ENCODE results near the gene PLEKHA8. TPM values are rescaled to one million over a fixed set of nuclear protein-coding genes. Genes with fewer than 3 reads are reported as not detected.
A peak's percentile ranks its signal among the peaks of the same experiment; 100 is the strongest.

The PLEKHA8 gene
- total and polyA plus RNA-seq, 2 of the 8 experiments (the other 6 are each of a cell fraction or from before 2014, with no cell fraction given), result 10.7 to 44.0 TPM

DNA sequence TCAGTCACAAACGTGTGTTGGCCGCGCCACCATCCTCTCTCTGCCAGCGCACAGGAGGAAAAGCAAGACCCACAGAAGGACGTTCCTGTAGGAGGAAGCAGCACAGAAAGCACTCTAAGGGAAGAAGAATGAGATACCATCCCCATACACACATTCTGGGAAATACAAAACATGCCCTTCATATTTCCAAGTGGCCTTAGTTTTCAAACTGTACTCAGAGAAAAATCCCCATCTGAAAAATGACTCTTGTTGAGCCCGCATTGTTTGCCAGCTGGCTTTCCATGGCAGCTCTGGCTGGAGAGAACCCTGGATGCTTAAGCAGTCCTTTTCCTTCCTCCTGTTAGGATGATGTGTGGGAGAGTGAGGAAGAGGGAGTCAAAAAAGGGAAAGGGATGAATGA is 139.7 kb downstream of the PLEKHA8 start:
- Histone ChIP-seq H3K4ac (replicated peaks; ENCODE audit: insufficient read length, low read depth, low read length) (no peak overlapping the region), H3K36me3 (ENCODE audit: control insufficient read depth in 2 of 4, insufficient read depth in 4 of 4, low read length in 3 of 4) (no peaks in the 10 kb centered on the region), H3K4me2 (ENCODE audit: insufficient read depth in 1 of 2, low read depth in 2 of 2, low read length in 2 of 2) (peak overlapping the region in 1 of 2 experiments; percentile 53; a peak in 1 of 4 replicates), H3K23ac (ENCODE audit: insufficient read length) (no peak overlapping the region), H3K23me2 (ENCODE audit: low read depth, low read length) (no peaks in the 10 kb centered on the region; the same call in 1 of the 2 replicates), H2BK12ac (ENCODE audit: low read depth, low read length) (peak overlapping the region; percentile 90), H3K4me1 (replicated peaks in 1 of 4; ENCODE audit: control insufficient read depth in 3 of 4, insufficient read depth in 4 of 4, low read length in 3 of 4) (peaks cover 8 to 25% (median 23%) of the 10 kb centered on the region in 4 experiments), H3K9ac (replicated peaks in 1 of 4; ENCODE audit: extremely low read depth in 1 of 4, low read depth in 3 of 4, low read length in 3 of 4) (no peak overlapping the region), H3K27me3 (replicated peaks in 1 of 4; ENCODE audit: control insufficient read depth in 3 of 4, extremely low read depth in 1 of 4, insufficient read depth in 3 of 4, low read length in 3 of 4) (peaks cover 0 to 12% (median 7%) of the 10 kb centered on the region in 4 experiments; a peak in 5 of 7 replicates), H4K91ac (replicated peaks; ENCODE audit: insufficient read length, low read length) (no peak overlapping the region), H3K9me3 (ENCODE audit: insufficient read depth in 2 of 2, low read depth in 1 of 2, low read length in 1 of 2) (no peaks in the 10 kb centered on the region), H3K4me3 (ENCODE audit: extremely low read depth in 1 of 4, insufficient read depth in 2 of 4, low read depth in 3 of 4, low read length in 4 of 4) (no peak overlapping the region), H3K79me2 (ENCODE audit: control insufficient read depth in 1 of 2, insufficient read depth in 2 of 2, low read length in 2 of 2) (no peaks in the 10 kb centered on the region), H2BK5ac (ENCODE audit: low read depth, low read length) (no peak overlapping the region), H2BK20ac (ENCODE audit: low read length) (peak overlapping the region; percentile 35), H3K14ac (ENCODE audit: insufficient read length) (no peak overlapping the region), H3K79me1 (ENCODE audit: low read depth, low read length) (no peaks in the 10 kb centered on the region), H3K18ac (ENCODE audit: extremely low read depth, low read length) (no peak overlapping the region), H4K8ac (ENCODE audit: extremely low read depth, insufficient read depth, low read length) (no peak overlapping the region), H3K27ac (ENCODE audit: low read depth, low read length) (no peak overlapping the region), H2AFZ (ENCODE audit: low read length) (no peak overlapping the region), H2BK15ac (ENCODE audit: low read length) (peak overlapping the region; percentile 89; the same call in 1 of the 2 replicates), H2AK5ac (ENCODE audit: low read depth, low read length) (peak overlapping the region; percentile 30; the same call in 1 of the 2 replicates), H2BK120ac (replicated peaks; ENCODE audit: low read depth, low read length) (no peak overlapping the region), H3K56ac (replicated peaks; ENCODE audit: insufficient read length, low read depth, low read length) (no peak overlapping the region), H4K5ac (ENCODE audit: insufficient read length, low read depth, low read length) (no peak overlapping the region), H4K20me1 (replicated peaks in 1 of 2; ENCODE audit: control insufficient read depth in 1 of 2, insufficient read depth in 2 of 2, low read length in 2 of 2) (peaks cover 0 to 2% of the 10 kb centered on the region in 2 experiments)
- TF ChIP-seq, protein P1, sequence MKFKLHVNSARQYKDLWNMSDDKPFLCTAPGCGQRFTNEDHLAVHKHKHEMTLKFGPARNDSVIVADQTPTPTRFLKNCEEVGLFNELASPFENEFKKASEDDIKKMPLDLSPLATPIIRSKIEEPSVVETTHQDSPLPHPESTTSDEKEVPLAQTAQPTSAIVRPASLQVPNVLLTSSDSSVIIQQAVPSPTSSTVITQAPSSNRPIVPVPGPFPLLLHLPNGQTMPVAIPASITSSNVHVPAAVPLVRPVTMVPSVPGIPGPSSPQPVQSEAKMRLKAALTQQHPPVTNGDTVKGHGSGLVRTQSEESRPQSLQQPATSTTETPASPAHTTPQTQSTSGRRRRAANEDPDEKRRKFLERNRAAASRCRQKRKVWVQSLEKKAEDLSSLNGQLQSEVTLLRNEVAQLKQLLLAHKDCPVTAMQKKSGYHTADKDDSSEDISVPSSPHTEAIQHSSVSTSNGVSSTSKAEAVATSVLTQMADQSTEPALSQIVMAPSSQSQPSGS (IDR thresholded peaks at IDR 0.05; ENCODE audit: low read length), result no peak
- TF ChIP-seq POLR2AphosphoS5 (IDR thresholded peaks at IDR 0.05; ENCODE audit: low read depth, low read length), result no peak
- TF ChIP-seq SP1 (IDR thresholded peaks at IDR 0.05; ENCODE audit: low read depth, low read length), result no peak
- TF ChIP-seq BRCA1 (IDR thresholded peaks at IDR 0.05; ENCODE audit: low read depth, low read length), result no peak
- no peak for TF ChIP-seq POLR2A (IDR thresholded peaks at IDR 0.05; ENCODE audit: control extremely low read depth in 1 of 2, low read depth in 2 of 2, low read length in 2 of 2)
- no peak for TF ChIP-seq SRF (IDR thresholded peaks at IDR 0.05; ENCODE audit: low read depth, low read length)
- no peak for TF ChIP-seq CREB1 (IDR thresholded peaks at IDR 0.05)
- TF ChIP-seq EZH2 (IDR thresholded peaks at IDR 0.05; ENCODE audit: low read depth, low read length, severe bottlenecking), result no peak
- TF ChIP-seq CTBP2 (IDR thresholded peaks at IDR 0.05; ENCODE audit: borderline replicate concordance, insufficient read depth, insufficient read length, low read length), result no peak
- DNase-seq (ENCODE audit: low read depth in 1 of 2, low spot score in 2 of 2) (no peak), FAIRE-seq (no peak)
- CTCF ChIA-PET (ENCODE audit: partially characterized antibody), result interaction anchor here (0.8 to 1.5 kb wide), 5 partner anchors 36 to 397 kb away, joined by 3 to 7 read pairs (median 4); no protein-coding TSS in a partner anchor
- WGBS, 2 experiments (ENCODE audit: extremely low coverage in 1 of 2, insufficient coverage in 1 of 2, insufficient read length in 1 of 2, insufficient replicate concordance in 2 of 2, low coverage in 1 of 2, low lambda C conversion rate in 2 of 2, missing lambda C conversion rate in 1 of 2), result 87% methylated on average over 6 of the region's 6 CpGs; no CpG with 5 or more reads in 1 of the 2 experiments
- POLR2A ChIA-PET (ENCODE audit: partially characterized antibody), result interaction anchor here (1.4 kb wide), 1 partner anchor 58 kb away, joined by 3 read pairs; no protein-coding TSS in a partner anchor
